Measurements from ENCODE around the gene SRMS.

Gene SRMS

GRCh38 chr20:63558804-63559484 is 11.4 kb upstream of the SRMS start:
- H3K4me3 ChIP-seq (ENCODE audit: low read length), result no peak overlapping the region
- no peak overlapping the region for H3K4me2 ChIP-seq (ENCODE audit: low read length)
- H3K4me1 ChIP-seq (ENCODE audit: low read length), result no peaks in the 10 kb centered on the region
- H3K27ac ChIP-seq (ENCODE audit: low read length), result no peak overlapping the region
- H3K9me3 ChIP-seq (ENCODE audit: insufficient read depth, low read length), result no peaks in the 10 kb centered on the region
- H4K20me1 ChIP-seq (ENCODE audit: insufficient read depth, low read length), result peaks cover 28% of the 10 kb centered on the region; the same call in 1 of the 2 replicates
- H3K36me3 ChIP-seq (replicated peaks; ENCODE audit: low read depth, low read length), result no peaks in the 10 kb centered on the region
- no peak overlapping the region for H2AFZ ChIP-seq (ENCODE audit: low read depth, low read length)
- H3K79me2 ChIP-seq (ENCODE audit: low read length), result no peaks in the 10 kb centered on the region
- TF ChIP-seq, protein P1, sequence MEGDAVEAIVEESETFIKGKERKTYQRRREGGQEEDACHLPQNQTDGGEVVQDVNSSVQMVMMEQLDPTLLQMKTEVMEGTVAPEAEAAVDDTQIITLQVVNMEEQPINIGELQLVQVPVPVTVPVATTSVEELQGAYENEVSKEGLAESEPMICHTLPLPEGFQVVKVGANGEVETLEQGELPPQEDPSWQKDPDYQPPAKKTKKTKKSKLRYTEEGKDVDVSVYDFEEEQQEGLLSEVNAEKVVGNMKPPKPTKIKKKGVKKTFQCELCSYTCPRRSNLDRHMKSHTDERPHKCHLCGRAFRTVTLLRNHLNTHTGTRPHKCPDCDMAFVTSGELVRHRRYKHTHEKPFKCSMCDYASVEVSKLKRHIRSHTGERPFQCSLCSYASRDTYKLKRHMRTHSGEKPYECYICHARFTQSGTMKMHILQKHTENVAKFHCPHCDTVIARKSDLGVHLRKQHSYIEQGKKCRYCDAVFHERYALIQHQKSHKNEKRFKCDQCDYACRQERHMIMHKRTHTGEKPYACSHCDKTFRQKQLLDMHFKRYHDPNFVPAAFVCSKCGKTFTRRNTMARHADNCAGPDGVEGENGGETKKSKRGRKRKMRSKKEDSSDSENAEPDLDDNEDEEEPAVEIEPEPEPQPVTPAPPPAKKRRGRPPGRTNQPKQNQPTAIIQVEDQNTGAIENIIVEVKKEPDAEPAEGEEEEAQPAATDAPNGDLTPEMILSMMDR (IDR thresholded peaks at IDR 0.05; ENCODE audit: low read depth, low read length), result no peak
- no peak for TF ChIP-seq EZH2phosphoT487 (IDR thresholded peaks at IDR 0.05; ENCODE audit: low read depth)
- H3K9ac ChIP-seq (ENCODE audit: low read length), result no peak overlapping the region
- H3K27me3 ChIP-seq (ENCODE audit: low read depth, low read length), result peaks cover 19% of the 10 kb centered on the region

GRCh38 chr20:63557481-63557891 is 9.9 kb upstream of the SRMS start:
- Histone ChIP-seq H3K27ac (ENCODE audit: low read length) (no peak overlapping the region), H3K9me3 (ENCODE audit: insufficient read depth, low read length) (no peaks in the 10 kb centered on the region), H3K4me1 (ENCODE audit: low read length) (peaks cover 9% of the 10 kb centered on the region), H3K4me2 (ENCODE audit: low read length) (no peak overlapping the region), H3K36me3 (replicated peaks; ENCODE audit: low read depth, low read length) (no peaks in the 10 kb centered on the region), H2AFZ (ENCODE audit: low read depth, low read length) (no peak overlapping the region), H3K79me2 (ENCODE audit: low read length) (no peaks in the 10 kb centered on the region), H3K27me3 (ENCODE audit: low read depth, low read length) (peaks cover 33% of the 10 kb centered on the region), H3K9ac (ENCODE audit: low read length) (no peak overlapping the region), H4K20me1 (ENCODE audit: insufficient read depth, low read length) (peaks cover 19% of the 10 kb centered on the region; the same call in 1 of the 2 replicates), H3K4me3 (ENCODE audit: low read length) (no peak overlapping the region)
- TF ChIP-seq, protein P1 (IDR thresholded peaks at IDR 0.05; ENCODE audit: low read depth, low read length), result no peak
- TF ChIP-seq EZH2phosphoT487 (IDR thresholded peaks at IDR 0.05; ENCODE audit: low read depth), result no peak

DNA sequence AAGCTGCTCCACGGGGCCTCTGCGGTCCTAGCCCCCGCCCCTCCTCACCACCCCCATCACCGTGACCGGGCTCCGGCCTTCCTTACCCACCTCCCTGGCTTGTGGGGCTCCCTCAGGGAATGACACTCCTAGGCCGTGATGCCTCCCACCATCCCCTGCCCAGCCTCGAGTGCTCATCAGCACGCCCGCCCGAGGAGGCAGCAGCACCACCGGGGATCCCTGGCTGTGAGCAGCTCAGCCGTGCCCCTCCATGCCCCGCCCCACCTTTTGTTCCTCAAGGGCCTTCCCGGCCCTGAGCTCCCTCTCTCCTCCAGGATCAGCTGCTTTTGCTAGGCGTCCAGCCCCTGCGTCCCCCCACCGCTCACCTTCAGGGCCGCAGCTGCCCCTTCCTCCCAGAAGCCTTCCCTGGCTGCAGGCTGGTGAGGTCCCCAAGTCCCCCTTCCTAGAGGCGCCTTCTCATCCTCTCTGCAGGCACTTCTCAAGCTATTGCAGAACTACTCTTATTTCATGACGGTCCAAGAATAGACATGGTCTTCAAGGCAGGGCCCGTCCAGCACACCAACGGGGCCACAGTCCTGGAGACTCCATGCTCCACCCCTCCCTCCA is 9.4 kb upstream of the SRMS start:
- no peak overlapping the region for H3K4me2 ChIP-seq (ENCODE audit: low read length)
- H2AFZ ChIP-seq (ENCODE audit: low read depth, low read length), result no peak overlapping the region
- peaks cover 38% of the 10 kb centered on the region for H3K27me3 ChIP-seq (ENCODE audit: low read depth, low read length)
- no peaks in the 10 kb centered on the region for H3K36me3 ChIP-seq (replicated peaks; ENCODE audit: low read depth, low read length)
- H3K79me2 ChIP-seq (ENCODE audit: low read length), result no peaks in the 10 kb centered on the region
- H3K9me3 ChIP-seq (ENCODE audit: insufficient read depth, low read length), result no peaks in the 10 kb centered on the region
- no peak overlapping the region for H3K9ac ChIP-seq (ENCODE audit: low read length)
- H3K27ac ChIP-seq (ENCODE audit: low read length), result no peak overlapping the region
- peaks cover 15% of the 10 kb centered on the region; the same call in 1 of the 2 replicates for H4K20me1 ChIP-seq (ENCODE audit: insufficient read depth, low read length)
- H3K4me3 ChIP-seq (ENCODE audit: low read length), result no peak overlapping the region
- TF ChIP-seq, protein P1 (IDR thresholded peaks at IDR 0.05; ENCODE audit: low read depth, low read length), result no peak
- H3K4me1 ChIP-seq (ENCODE audit: low read length), result peaks cover 10% of the 10 kb centered on the region

GRCh38 chr20:63555661-63556381 is 8.3 kb upstream of the SRMS start:
- Histone ChIP-seq H3K4me3 (ENCODE audit: low read length) (no peak overlapping the region), H3K9me3 (ENCODE audit: insufficient read depth, low read length) (no peaks in the 10 kb centered on the region), H2AFZ (ENCODE audit: low read depth, low read length) (no peak overlapping the region), H3K36me3 (replicated peaks; ENCODE audit: low read depth, low read length) (no peaks in the 10 kb centered on the region), H3K4me1 (ENCODE audit: low read length) (peaks cover 10% of the 10 kb centered on the region), H3K27ac (ENCODE audit: low read length) (no peak overlapping the region), H4K20me1 (ENCODE audit: insufficient read depth, low read length) (peaks cover 14% of the 10 kb centered on the region; the same call in 1 of the 2 replicates), H3K4me2 (ENCODE audit: low read length) (no peak overlapping the region), H3K79me2 (ENCODE audit: low read length) (no peaks in the 10 kb centered on the region), H3K9ac (ENCODE audit: low read length) (no peak overlapping the region), H3K27me3 (ENCODE audit: low read depth, low read length) (peaks cover 46% of the 10 kb centered on the region)
- TF ChIP-seq, protein P1 (IDR thresholded peaks at IDR 0.05; ENCODE audit: low read depth, low read length), result no peak
- TF ChIP-seq EZH2phosphoT487 (IDR thresholded peaks at IDR 0.05; ENCODE audit: low read depth), result no peak

Measured in OCI-LY3 (cell line).